Endothelial cell of umbilical vein (primary cell): ENCODE results near the gene PCGF3. TPM values are rescaled to one million over a fixed set of nuclear protein-coding genes. Genes with fewer than 3 reads are reported as not detected.

Experiments used
- BruUV-seq: library from RNA; stranded (reverse); fragments of 400-500 nt; replicated peaks from 2 replicates; lab custom pipeline; 2021; lab: Mats Ljungman, UMichigan
- CTCF ChIA-PET: fragments of 300-600, 350-600 bp; sonication (Branson Sonifier 250); formaldehyde crosslinking; loops from one replicate; lab custom pipeline; 2021; ENCODE audit warnings: antibody characterized with exemption, inconsistent platforms; lab: Charles Lee
- POLR2A ChIA-PET: fragments of 300-600, 350-600 bp; sonication (Branson Sonifier 250); formaldehyde crosslinking; loops from one replicate; lab custom pipeline; 2021; ENCODE audit warnings: antibody characterized with exemption, inconsistent platforms; lab: Charles Lee
- DNase-seq: peaks from one replicate; pipeline ENCODE4 v3.0.0-alpha.2; 2011; ENCODE audit warnings: low read depth, low spot score
- FAIRE-seq: peaks from 2 replicates; lab custom pipeline; 2011; peaks lifted over from hg19 to GRCh38; lab: Jason Lieb, UNC
- H2AFZ ChIP-seq: 2 replicates; pipeline ENCODE4 v1.6.0; 2012; ENCODE audit warnings: low read depth, low read length, control low read depth, inconsistent platforms
- H3K27ac ChIP-seq: 2 replicates; pipeline ENCODE4 v1.5.1; 2011; ENCODE audit warnings: low read depth, mild to moderate bottlenecking, control low read depth, low read length, moderate library complexity; ENCODE audit not compliant: insufficient read depth
- H3K27me3 ChIP-seq, 2 experiments: 2 replicates each; pipeline versions ENCODE4 v1.6.0 to v1.6.1; 2011; ENCODE audit warnings: low read length in 2 of 2, mixed read lengths in 1 of 2; ENCODE audit not compliant: control insufficient read depth in 2 of 2, insufficient read depth in 2 of 2
- H3K36me3 ChIP-seq, 2 experiments: 2 replicates in 1 of 2; 3 replicates in 1 of 2; pipeline ENCODE4 v1.5.1; 2011; ENCODE audit warnings: low read length in 2 of 2, mild to moderate bottlenecking in 1 of 2, moderate library complexity in 1 of 2; ENCODE audit not compliant: control insufficient read depth in 2 of 2, insufficient read depth in 2 of 2; ENCODE audit errors: extremely low read depth in 1 of 2
- H3K4me1 ChIP-seq: 3 replicates; pipeline ENCODE4 v1.5.1; 2011; ENCODE audit warnings: mild to moderate bottlenecking, low read length; ENCODE audit not compliant: control insufficient read depth, insufficient read depth; ENCODE audit errors: extremely low read depth
- H3K4me2 ChIP-seq: 2 replicates; pipeline ENCODE4 v1.6.1; 2011; ENCODE audit warnings: low read length, control low read depth, mixed read lengths; ENCODE audit not compliant: insufficient read depth
- H3K4me3 ChIP-seq, 3 experiments: fragments of 200-600 bp in 1 of 3; sonication (generic), shearing (Covaris generic) in 1 of 3; replicated peaks in 1 of 3; 2 replicates each; pipeline ENCODE4 v1.5.1; 2011 to 2016; ENCODE audit warnings: control low read depth in 3 of 3, low read length in 3 of 3, mild to moderate bottlenecking in 2 of 3, inconsistent platforms in 1 of 3, low read depth in 1 of 3, moderate library complexity in 1 of 3; ENCODE audit not compliant: insufficient read depth in 1 of 3
- H3K79me2 ChIP-seq: 2 replicates; pipeline ENCODE4 v1.6.0; 2012; ENCODE audit warnings: low read length, inconsistent platforms; ENCODE audit not compliant: control insufficient read depth, insufficient read depth
- H3K9ac ChIP-seq: replicated peaks from 2 replicates; pipeline ENCODE3; 2011; ENCODE audit warnings: low read length, control low read depth; ENCODE audit not compliant: insufficient read depth; ENCODE audit errors: extremely low read depth
- H3K9me1 ChIP-seq: replicated peaks from 3 replicates; pipeline ENCODE4 v1.6.0; 2011; ENCODE audit warnings: mild to moderate bottlenecking, low read length; ENCODE audit not compliant: control insufficient read depth, insufficient read depth; ENCODE audit errors: extremely low read depth
- H3K9me3 ChIP-seq: replicated peaks from 2 replicates; pipeline ENCODE4 v1.5.1; 2012; ENCODE audit warnings: low read length, inconsistent platforms; ENCODE audit not compliant: control insufficient read depth, insufficient read depth
- H4K20me1 ChIP-seq: replicated peaks from 2 replicates; pipeline ENCODE3; 2011; ENCODE audit warnings: mild to moderate bottlenecking, low read length; ENCODE audit not compliant: control insufficient read depth, insufficient read depth; ENCODE audit errors: extremely low read depth
- EZH2 ChIP-seq: IDR thresholded peaks from 2 replicates; pipeline ENCODE4 v1.6.1; 2012; ENCODE audit warnings: borderline replicate concordance, low read depth, mild to moderate bottlenecking, moderate library complexity, low read length, inconsistent platforms; ENCODE audit not compliant: severe bottlenecking
- FOS ChIP-seq: IDR thresholded peaks from 2 replicates; pipeline ENCODE4 v1.6.1; 2011; ENCODE audit warnings: mild to moderate bottlenecking, low read length, moderate library complexity, borderline replicate concordance; ENCODE audit not compliant: insufficient read depth
- JUN ChIP-seq: IDR thresholded peaks from 2 replicates; pipeline ENCODE4 v1.6.1; 2011; ENCODE audit warnings: borderline replicate concordance, low read depth; ENCODE audit not compliant: insufficient read length, insufficient read depth
- MYC ChIP-seq: IDR thresholded peaks from one replicate; pipeline ENCODE4 v1.6.1; 2011; ENCODE audit warnings: mild to moderate bottlenecking, low read depth, low read length
- POLR2A ChIP-seq: IDR thresholded peaks from 2 replicates; pipeline ENCODE4 v1.6.1; 2012; ENCODE audit warnings: low read depth, mild to moderate bottlenecking, control low read depth, low read length
- dilution Hi-C: fragments of 300-500 bp; cut with MboI; formaldehyde crosslinking; loops from one replicate; pipeline ENCODE4 v1.15.0; 2019; ENCODE audit warnings: low sequenced_read_pairs; ENCODE audit not compliant: extremely low pct_ligation_motif_present
- intact Hi-C: fragments of 100-400 bp; cut with micrococcal nuclease; formaldehyde crosslinking; loops from one replicate; pipeline ENCODE4 v1.10.0; 2022
- polyA plus RNA-seq, 4 experiments: library from polyadenylated mRNA; depleted of rRNA in 3 of 4; stranded (reverse) in 3 of 4; unstranded in 1 of 4; fragments of >200 nt; gene quantifications; 2 replicates each; pipeline versions ENCODE4 v1.2.1 to v1.2.3, GENCODE V29; 2011 to 2012; ENCODE audit warnings: missing spikeins in 1 of 4
- total RNA-seq: library from RNA; stranded (reverse); gene quantifications from 2 replicates; pipeline ENCODE4 v1.2.3, GENCODE V29; 2021
- TF ChIP-seq, protein P1 (sequence below), 2 donors: IDR thresholded peaks; 1 replicate in 1 of 2; 2 replicates in 1 of 2; pipeline ENCODE4 v1.5.1; 2011; ENCODE audit warnings: low read length in 2 of 2, mild to moderate bottlenecking in 2 of 2, moderate library complexity in 2 of 2, control low read depth in 1 of 2, inconsistent platforms in 1 of 2, low read depth in 1 of 2; ENCODE audit not compliant: insufficient read depth in 1 of 2; ENCODE audit errors: extremely low read depth in 1 of 2
- TF ChIP-seq, protein P2 (sequence below): IDR thresholded peaks from 2 replicates; pipeline ENCODE4 v1.6.1; 2011; ENCODE audit not compliant: insufficient read depth, insufficient read length

PCGF3 gene
- total and polyA plus RNA-seq, 2 donors (not counting 3 experiments of a cell fraction or from before 2014, with no cell fraction given): 70.2 to 91.8 TPM

DNA sequence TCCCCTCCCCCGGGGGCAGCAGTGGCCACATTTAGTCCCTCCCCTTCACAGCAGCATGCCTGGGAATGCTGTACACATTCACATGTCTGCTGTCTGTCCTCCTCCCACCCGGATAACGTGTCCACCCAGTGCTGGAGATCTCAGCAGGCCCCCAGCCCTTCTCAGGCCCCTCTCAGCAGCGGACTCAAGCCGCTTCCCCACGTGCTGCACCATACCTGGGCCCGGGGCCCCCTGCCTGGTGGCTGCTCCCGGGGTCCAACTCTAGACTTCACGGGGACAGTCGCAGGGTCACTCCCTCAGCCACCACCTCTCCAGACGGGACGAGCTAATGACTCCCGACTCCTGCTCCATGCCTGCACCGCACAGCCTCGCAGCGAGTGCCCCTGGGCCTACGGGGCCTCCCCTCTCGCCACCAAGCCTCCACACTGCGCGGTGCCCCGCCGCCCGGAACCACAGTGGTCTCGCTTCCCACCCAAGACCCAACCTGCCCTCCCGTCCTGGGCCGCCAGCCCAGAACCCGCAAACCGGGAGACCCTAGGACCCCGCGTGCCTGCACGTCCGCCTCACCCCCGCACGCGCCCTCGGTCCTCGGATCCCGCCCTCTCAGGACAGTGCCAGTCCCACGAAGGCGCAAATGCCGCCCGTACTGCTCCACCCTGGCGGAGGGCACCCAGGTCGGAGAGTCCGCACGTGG lies 1.3 kb upstream of the PCGF3 start:
- intact Hi-C loops: no loop called here
- POLR2A ChIA-PET: no interaction called here
- no peak for FAIRE-seq

More for the DNA sequence above, 1.3 kb upstream of the PCGF3 start:
- no peak overlapping the region for H3K27ac ChIP-seq
- H3K36me3 ChIP-seq: peaks cover 0 to 2% of the 10 kb centered on the region in 2 experiments
- no peak for DNase-seq
- TF ChIP-seq POLR2A (no peak), JUN (no peak), EZH2 (no peak), MYC (no peak), FOS (no peak)
- TF ChIP-seq, protein P1, sequence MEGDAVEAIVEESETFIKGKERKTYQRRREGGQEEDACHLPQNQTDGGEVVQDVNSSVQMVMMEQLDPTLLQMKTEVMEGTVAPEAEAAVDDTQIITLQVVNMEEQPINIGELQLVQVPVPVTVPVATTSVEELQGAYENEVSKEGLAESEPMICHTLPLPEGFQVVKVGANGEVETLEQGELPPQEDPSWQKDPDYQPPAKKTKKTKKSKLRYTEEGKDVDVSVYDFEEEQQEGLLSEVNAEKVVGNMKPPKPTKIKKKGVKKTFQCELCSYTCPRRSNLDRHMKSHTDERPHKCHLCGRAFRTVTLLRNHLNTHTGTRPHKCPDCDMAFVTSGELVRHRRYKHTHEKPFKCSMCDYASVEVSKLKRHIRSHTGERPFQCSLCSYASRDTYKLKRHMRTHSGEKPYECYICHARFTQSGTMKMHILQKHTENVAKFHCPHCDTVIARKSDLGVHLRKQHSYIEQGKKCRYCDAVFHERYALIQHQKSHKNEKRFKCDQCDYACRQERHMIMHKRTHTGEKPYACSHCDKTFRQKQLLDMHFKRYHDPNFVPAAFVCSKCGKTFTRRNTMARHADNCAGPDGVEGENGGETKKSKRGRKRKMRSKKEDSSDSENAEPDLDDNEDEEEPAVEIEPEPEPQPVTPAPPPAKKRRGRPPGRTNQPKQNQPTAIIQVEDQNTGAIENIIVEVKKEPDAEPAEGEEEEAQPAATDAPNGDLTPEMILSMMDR (IDR thresholded peaks at IDR 0.05; ENCODE audit: extremely low read depth in 1 of 2, insufficient read depth in 1 of 2, low read depth in 1 of 2, low read length in 2 of 2): no peak
- TF ChIP-seq, protein P2, sequence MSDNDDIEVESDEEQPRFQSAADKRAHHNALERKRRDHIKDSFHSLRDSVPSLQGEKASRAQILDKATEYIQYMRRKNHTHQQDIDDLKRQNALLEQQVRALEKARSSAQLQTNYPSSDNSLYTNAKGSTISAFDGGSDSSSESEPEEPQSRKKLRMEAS: no peak
- H3K9me3 ChIP-seq: no peaks in the 10 kb centered on the region
- dilution Hi-C loops: no loop called here
- no peak overlapping the region for H3K9ac ChIP-seq
- no peaks in the 10 kb centered on the region for H3K27me3 ChIP-seq
- peaks cover 31% of the 10 kb centered on the region for H3K79me2 ChIP-seq
- no peak overlapping the region for H3K4me2 ChIP-seq
- H4K20me1 ChIP-seq: no peaks in the 10 kb centered on the region
- no peak overlapping the region for H3K4me3 ChIP-seq
- BruUV-seq: no TSS peak
- H3K9me1 ChIP-seq: no peaks in the 10 kb centered on the region
- CTCF ChIA-PET: no interaction called here
- H2AFZ ChIP-seq: no peak overlapping the region
- H3K4me1 ChIP-seq: peaks cover 14% of the 10 kb centered on the region
